GM21390 (cell line): ENCODE data around the gene LRRC3.
"Not testable (repeated sequence)": the region's sequence is repeated elsewhere in the genome, so short reads cannot be mapped to it uniquely, and the experiment has no call there.

Experiments
- ATAC-seq: cut with Tn5 transposase; IDR thresholded peaks from one replicate; pipeline ENCODE4 v1.9.1; 2021; ENCODE audit not compliant: unreplicated experiment

The LRRC3 gene

DNA sequence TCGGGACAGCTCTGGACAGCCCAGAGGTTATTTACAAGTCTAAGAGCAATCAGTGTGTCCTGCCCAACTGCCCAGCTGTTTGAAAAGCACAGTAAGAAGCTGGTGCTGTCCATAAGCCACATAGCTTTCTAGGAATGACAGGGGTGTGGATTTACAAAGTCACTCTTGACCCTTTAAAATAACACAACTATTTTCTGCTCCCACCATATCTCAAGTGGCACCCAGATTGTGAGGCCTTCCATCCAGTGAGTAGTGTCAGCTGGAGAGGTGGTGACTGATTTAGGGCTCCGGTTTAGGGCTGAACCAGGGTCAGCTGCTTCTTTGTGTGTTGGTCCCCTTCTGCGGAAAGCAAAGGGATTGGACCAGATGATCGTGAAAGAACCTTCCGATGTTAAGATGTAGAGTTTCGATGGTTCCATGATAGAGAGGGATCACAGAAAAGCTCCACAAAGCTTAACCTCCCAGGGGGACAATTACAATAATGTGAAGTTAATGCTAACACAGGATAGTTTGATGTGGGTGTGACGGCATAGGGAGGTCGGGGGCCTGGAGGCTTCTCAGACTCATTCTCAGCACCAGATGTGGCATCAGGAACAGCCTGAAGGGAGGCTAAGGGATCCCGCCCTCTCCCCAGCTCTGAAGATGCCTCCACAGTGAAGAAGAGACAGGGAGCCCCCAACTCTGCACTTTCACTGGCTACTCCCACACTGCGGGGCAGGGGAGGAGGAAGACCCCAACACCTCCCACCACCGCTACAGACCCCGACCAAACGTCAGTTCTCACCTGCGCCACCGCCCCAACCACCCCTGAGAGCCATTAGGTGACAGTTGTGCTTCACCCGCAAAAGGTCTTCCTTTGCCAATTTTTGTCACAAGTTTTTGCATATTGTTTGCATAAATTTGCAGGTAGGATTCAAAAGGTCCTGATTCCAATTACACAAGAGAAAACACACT, 40.6 kb downstream of the LRRC3 start:
- ATAC-seq: no peak

DNA sequence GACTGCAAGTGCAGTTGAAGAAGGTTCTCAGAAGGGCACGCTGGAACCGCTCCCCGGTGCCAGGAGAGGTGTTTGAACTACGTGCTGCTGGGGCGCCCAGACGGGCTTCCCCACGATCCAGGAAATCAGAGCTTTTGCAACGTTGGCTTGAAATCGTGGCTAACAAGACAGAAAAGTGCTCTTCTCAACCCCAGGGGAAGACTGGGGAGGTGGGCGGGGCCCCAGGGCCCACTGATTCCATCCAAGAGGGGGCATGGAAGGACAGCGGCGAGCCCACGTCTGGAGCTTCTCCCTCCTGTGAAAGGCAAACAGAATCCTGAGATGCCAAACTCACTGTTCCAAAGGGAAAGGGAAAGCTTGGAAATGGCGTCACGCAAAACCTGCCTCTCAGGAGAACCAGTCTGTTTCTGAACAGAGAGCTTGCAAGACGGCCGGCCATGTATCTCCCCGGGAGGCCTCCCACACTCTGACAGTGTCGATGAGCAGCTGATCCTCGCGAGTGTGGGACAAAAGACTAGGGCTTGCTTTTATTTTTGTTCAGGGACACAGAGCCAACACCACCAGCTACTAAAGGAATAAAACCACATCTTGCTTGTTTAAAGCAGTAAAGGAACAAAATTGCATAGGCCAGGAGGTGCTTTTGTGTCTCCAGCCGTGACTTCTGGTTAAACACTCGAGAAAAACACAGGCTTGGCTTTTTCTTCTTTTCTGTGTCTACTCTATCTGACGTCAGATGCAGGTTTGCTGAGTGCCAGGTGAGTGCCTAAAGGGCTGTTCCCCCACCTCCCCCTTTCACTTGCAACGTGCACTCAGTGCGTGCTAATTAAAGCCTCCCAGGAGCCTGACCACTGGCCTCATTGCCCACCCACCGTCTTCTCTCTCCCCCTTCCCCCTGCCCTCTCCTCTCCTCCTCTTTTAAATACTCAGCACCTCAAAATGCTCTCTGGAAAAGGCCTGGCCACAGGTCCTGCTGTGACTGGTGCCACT, 41.5 kb downstream of the LRRC3 start:
- no peak for ATAC-seq

GRCh38 chr21:44497703-44498126, 42.4 kb downstream of the LRRC3 start:
- no peak for ATAC-seq

DNA sequence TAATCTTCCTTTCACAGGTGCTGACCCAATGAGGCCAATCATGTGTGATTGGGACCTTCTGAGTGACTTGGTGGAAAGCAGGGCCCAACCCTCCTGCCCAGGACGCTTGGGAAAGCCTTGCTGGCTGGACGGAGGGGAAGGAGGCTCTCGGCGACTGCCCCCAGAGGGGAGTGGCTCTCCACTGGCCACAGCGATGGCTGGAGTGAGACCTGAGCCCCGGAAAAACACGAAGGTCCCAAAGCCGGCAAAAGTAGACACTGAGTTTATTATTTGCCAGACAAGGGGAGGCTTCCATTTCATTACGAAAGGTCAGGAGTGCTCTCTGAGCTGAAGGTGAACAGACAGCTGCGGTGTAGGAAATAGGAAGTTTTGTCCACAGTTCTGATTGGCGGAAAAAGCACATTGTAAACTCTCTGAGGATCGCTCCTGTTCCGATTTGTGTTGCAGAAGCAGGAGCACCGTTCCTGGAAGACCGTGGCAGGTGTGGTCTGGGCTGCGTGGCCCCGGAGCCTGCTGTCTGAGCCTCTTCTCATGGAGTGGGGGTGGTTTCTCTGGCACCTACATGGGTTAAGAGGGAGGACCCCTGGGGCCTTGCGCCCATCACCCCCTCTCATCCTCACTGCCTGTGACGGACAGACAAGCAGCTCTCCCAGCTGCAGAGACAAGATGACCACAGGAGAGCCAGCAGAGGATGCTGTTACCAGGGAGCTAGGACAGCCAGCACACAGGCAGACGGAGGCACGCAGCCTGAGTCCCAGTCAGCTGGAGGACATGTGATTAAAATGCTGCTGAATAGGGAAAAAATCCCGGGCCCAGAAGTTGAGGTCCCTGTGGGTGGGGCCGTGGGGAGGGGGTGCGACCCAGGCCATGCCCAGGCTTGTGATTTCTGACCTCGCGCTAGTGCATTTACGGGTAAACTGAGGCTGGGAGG, 43.2 kb downstream of the LRRC3 start:
- ATAC-seq: no peak

DNA sequence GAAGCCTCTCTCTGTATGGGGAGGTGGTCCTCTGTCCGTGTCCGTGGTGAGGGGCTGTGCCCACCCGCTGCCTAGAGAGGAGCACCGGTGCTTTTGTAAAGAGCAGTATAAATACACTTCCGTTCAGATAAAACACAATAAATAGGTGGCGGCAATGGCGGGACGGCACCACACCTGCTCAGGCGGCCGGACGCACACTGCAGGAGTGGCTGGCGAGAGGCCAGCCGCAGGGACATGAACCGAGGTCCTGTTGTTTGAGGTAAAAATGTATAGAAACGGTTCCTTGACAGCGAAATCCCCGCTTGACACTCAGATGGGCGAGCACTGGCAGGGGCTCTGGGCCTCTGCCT, 43.9 kb downstream of the LRRC3 start:
- ATAC-seq: no peak

- ATAC-seq: no peak
These were observed 44.3 kb downstream of the LRRC3 start for GRCh38 chr21:44499631-44500030.

- no peak for ATAC-seq
These were observed 44.8 kb downstream of the LRRC3 start for GRCh38 chr21:44500111-44500510.

DNA sequence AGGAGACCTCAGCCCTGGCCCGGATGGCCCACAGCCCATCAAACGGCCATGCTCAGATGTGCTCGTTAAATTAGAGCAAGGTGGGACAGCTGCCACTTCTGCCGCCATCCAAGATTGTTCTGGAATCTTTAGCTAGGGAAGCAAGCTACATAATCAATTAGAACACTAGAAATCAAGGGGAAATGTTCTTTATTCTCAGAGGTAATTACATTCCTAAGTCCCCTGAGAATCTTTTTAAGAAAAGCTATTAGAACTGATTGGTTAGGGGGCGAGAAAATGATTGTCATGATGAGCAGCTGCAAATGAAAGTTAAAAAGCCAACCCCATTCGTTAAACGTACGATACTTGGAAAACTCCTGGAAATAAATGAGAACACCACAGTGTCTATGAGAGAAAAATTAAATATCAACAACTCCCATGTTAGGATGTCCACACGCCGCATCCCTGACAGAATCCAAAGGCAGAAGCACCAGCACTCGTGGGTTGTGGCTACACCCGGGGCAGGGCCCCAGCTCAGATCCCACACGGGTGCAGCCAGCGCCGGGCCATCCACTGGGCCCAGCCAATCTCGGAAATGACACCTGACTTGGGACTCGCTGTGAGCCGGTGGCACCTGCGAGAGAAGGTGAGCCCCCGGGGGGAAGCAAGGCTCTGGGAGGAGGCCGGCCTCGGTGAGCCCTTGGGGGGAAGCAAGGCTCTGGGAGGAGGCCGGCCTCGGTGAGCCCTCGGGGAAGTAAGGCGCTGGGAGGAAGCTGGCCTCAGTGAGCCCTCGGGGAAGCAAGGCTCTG, 47.1 kb downstream of the LRRC3 start:
- ATAC-seq: no peak

DNA sequence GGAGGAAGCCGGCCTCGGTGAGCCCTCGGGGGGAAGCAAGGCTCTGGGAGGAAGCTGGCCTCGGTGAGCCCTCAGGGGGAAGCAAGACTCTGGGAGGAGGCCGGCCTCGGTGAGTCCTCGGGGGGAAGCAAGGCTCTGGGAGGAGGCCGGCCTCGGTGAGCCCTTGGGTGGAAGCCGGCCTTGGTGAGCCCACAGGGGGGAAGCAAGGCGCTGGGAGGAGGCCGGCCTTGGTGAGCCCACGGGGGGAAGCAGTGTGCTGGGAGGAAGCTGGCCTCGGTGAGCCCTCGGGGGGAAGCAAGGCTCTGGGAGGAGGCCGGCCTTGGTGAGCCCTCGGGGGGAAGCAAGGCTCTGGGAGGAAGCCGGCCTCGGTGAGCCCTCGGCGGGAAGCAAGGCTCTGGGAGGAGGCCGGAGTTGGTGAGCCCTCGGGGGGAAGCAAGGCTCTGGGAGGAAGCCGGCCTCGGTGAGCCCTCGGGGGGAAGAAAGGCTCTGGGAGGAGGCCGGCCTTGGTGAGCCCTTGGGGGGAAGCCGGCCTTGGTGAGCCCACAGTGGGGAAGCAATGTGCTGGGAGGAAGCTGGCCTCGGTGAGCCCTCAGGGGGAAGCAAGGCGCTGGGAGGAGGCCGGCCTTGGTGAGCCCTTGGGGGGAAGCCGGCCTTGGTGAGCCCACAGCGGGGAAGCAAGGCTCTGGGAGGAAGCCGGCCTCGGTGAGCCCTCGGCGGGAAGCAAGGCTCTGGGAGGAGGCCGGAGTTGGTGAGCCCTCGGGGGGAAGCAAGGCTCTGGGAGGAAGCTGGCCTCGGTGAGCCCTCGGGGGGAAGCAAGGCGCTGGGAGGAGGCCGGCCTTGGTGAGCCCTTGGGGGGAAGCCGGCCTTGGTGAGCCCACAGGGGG, 47.9 kb downstream of the LRRC3 start:
- not testable (repeated sequence) for ATAC-seq

DNA sequence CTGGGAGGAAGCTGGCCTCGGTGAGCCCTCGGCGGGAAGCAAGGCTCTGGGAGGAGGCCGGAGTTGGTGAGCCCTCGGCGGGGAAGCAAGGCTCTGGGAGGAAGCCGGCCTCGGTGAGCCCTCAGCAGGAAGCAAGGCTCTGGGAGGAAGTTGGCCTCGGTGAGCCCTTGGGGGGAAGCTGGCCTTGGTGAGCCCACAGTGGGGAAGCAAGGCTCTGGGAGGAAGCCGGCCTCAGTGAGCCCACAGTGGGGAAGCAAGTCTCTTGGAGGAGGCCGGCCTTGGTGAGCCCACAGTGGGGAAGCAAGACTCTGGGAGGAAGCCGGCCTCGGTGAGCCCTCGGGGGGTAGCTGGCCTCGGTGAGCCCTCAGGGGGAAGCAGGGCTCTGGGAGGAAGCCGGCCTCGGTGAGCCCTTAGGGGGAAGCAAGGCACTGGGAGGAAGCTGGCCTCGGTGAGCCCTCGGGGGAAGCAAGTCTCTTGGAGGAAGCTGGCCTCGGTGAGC, 48.6 kb downstream of the LRRC3 start:
- no peak for ATAC-seq

GRCh38 chr21:44505673-44506278, 50.5 kb downstream of the LRRC3 start:
- ATAC-seq: no peak

DNA sequence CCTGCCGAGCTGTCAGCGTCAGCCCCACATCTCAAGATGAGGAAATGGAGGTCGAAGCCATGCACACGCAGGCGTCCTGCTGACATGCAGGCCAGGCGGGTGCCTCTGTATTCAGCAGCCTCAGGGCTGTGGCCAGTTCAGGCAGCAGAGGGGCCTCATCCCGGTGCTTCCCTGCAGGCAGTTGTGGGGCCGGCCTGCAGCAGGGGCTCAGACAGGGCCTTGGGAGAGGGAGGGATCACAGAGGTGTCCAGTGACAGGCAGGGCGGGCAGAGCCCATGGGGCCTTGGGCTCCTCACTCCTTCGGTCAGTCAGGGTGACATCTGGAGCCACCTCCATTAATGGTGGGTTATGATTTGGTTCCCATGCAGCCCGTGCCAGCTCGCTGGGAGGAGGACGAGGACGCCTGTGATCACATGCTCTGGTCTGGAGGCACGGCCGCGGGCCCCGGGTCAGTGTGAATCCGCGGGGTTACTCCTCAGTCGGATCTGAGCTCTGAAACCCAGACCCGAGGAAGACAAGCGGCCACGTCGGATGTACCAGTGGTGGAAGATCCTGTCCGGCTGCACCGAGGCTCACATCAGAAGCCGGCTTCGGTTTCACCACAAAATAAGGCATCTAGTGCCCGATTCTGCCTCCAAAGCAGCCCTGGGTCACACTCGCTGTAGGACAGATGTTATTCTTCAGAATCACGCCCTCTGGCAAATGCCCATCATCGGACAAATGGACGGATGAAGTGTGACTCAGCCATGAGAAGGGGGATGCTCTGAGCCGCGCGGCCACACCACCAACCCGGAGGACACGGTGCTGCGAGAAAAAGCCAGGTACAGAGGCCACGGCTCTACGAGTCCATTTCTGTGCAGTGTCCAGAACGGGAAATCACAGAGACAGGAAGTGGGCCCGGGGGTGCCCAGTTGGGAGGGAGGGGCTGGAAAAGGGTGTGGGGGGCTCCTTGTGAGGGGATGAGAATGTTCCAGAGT, 51.3 kb downstream of the LRRC3 start:
- ATAC-seq: no peak

DNA sequence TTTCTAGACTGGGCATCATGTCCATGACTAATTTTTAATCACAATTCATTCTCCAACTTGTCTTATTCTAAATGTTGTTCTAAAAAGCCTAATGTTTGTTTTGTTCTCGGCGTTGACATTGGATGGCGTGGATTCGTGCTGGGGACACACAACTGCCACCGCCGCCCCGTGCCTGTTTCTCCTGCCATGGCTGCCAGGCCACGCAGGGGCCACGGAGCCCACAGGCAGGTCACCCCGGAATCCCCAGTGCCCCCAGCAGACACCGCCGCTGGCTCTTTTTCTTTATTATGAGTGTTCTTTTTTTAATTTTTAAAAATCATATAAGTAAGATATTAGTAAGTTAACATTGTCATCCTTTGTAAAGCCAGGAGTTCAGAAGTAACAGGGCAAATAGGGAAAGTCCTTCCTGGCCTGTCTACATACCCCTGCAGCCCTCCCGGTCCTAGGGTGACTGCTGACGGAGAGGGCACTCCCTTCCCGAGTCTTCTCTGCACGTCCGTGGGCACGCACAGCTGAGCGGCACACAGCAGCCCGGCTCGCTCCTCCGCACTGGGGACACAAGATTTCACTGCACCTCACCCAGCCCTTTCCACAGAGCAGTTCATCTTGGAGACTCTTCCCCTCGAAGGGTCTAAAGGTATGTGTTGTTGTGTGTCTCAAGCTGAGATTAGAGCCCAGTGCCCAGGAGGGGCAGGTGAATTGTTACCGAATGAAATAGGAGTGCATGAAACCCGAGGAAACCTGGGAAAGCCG, 52.5 kb downstream of the LRRC3 start:
- no peak for ATAC-seq

- no peak for ATAC-seq
These were observed 53.1 kb downstream of the LRRC3 start for GRCh38 chr21:44508426-44508710.

- ATAC-seq: no peak
These were observed 53.6 kb downstream of the LRRC3 start for GRCh38 chr21:44508711-44509445.

GRCh38 chr21:44509539-44509938, 54.2 kb downstream of the LRRC3 start:
- no peak for ATAC-seq
